SKM-1 (cell line): Measurements from ENCODE around the gene ADNP2.

Source experiments
- DNase-seq: peaks from one replicate; lab custom pipeline; 2025; ENCODE audit not compliant: unreplicated experiment; lab: John Stamatoyannopoulos, UW

ADNP2 gene

GRCh38 chr18:80106482-80107051 is 2.5 kb upstream of the ADNP2 start:
- no peak for DNase-seq

- DNase-seq, result no peak
These were observed 1.6 kb upstream of the ADNP2 start for GRCh38 chr18:80107426-80107825.

GRCh38 chr18:80108121-80108536 is 933 bp upstream of the ADNP2 start:
- DNase-seq, result no peak

GRCh38 chr18:80109676-80110078 is 615 bp downstream of the ADNP2 start:
- DNase-seq, result no peak

- no peak for DNase-seq
These were observed 3.7 kb downstream of the ADNP2 start for GRCh38 chr18:80112624-80113248.

- no peak for DNase-seq
These were observed 6.0 kb downstream of the ADNP2 start for GRCh38 chr18:80115035-80115434.

GRCh38 chr18:80119111-80119510 is 10.0 kb downstream of the ADNP2 start:
- DNase-seq, result no peak

GRCh38 chr18:80120932-80121331 is 11.9 kb downstream of the ADNP2 start:
- no peak for DNase-seq

GRCh38 chr18:80124131-80124530 is 15.1 kb downstream of the ADNP2 start:
- DNase-seq, result no peak

- no peak for DNase-seq
These were observed 17.7 kb downstream of the ADNP2 start for GRCh38 chr18:80126797-80127196.

GRCh38 chr18:80127635-80128034 is 18.6 kb downstream of the ADNP2 start:
- no peak for DNase-seq

GRCh38 chr18:80129672-80130367 is 20.8 kb downstream of the ADNP2 start:
- DNase-seq, result no peak

GRCh38 chr18:80130555-80130954 is 21.5 kb downstream of the ADNP2 start:
- no peak for DNase-seq

GRCh38 chr18:80132180-80132812 is 23.2 kb downstream of the ADNP2 start:
- DNase-seq, result no peak

GRCh38 chr18:80133124-80133523 is 24.1 kb downstream of the ADNP2 start:
- DNase-seq, result no peak

- DNase-seq, result no peak
These were observed 26.1 kb downstream of the ADNP2 start for GRCh38 chr18:80135136-80135535.

- DNase-seq, result no peak
These were observed 27.6 kb downstream of the ADNP2 start for GRCh38 chr18:80136679-80137078.

- no peak for DNase-seq
These were observed 28.1 kb downstream of the ADNP2 start for GRCh38 chr18:80137137-80137536.

- DNase-seq, result no peak
These were observed 28.9 kb downstream of the ADNP2 start for GRCh38 chr18:80137976-80138375.

GRCh38 chr18:80140455-80140985 is 31.5 kb downstream of the ADNP2 start:
- DNase-seq, result no peak

GRCh38 chr18:80143881-80144280 is 34.8 kb downstream of the ADNP2 start:
- no peak for DNase-seq
